C4-2B (cell line): Measurements from ENCODE around the gene KRT83.
"Not testable (repeated sequence)": the region's sequence is repeated elsewhere in the genome, so short reads cannot be mapped to it uniquely, and the experiment has no call there.

Experiments used
- H3K27ac ChIP-seq: fragments of 450-650 bp; 2 replicates; pipeline ENCODE4 v1.5.1; 2017
- CTCF ChIP-seq: fragments of 450-650 bp; conservative IDR thresholded peaks from 2 replicates; pipeline ENCODE4 v1.5.1; 2017; ENCODE audit warnings: mild to moderate bottlenecking
- ZFX ChIP-seq: fragments of 450-650 bp; IDR thresholded peaks from 2 replicates; pipeline ENCODE4 v1.6.1; 2017

The KRT83 gene

GRCh38 chr12:52318241-52318990 lies 2.8 kb downstream of the KRT83 start:
- H3K27ac ChIP-seq: no peak overlapping the region

GRCh38 chr12:52317468-52318052 lies 3.6 kb downstream of the KRT83 start:
- no peak for TF ChIP-seq ZFX
- no peak for TF ChIP-seq CTCF
- no peak overlapping the region for H3K27ac ChIP-seq

More at GRCh38 chr12:52318241-52318990, 2.8 kb downstream of the KRT83 start:
- no peak for TF ChIP-seq ZFX
- no peak for TF ChIP-seq CTCF

GRCh38 chr12:52316701-52317100 lies 4.5 kb downstream of the KRT83 start:
- H3K27ac ChIP-seq: no peak overlapping the region
- no peak for TF ChIP-seq ZFX
- no peak for TF ChIP-seq CTCF

- no peak overlapping the region for H3K27ac ChIP-seq
- no peak for TF ChIP-seq ZFX
- no peak for TF ChIP-seq CTCF
Observed at GRCh38 chr12:52316290-52316689, 4.9 kb downstream of the KRT83 start.

- H3K27ac ChIP-seq: not testable (repeated sequence)
- peak; percentile 65 for TF ChIP-seq CTCF
Observed at GRCh38 chr12:52315721-52316120, 5.5 kb downstream of the KRT83 start.

GRCh38 chr12:52314511-52314910 lies 6.7 kb downstream of the KRT83 start:
- TF ChIP-seq ZFX (no peak), CTCF (no peak)

GRCh38 chr12:52313926-52314325 lies 7.3 kb downstream of the KRT83 start:
- TF ChIP-seq CTCF (no peak), ZFX (no peak)
- H3K27ac ChIP-seq: no peak overlapping the region

More at GRCh38 chr12:52314511-52314910, 6.7 kb downstream of the KRT83 start:
- no peak overlapping the region for H3K27ac ChIP-seq
